Nephron (organoid): Measurements from ENCODE around the gene FUT8.

Source experiments
- H3K27ac Mint-ChIP-seq, 3 experiments: 2 replicates each; pipeline ENCODE4 v1.8.0; 2020; ENCODE audit warnings: mixed read lengths in 3 of 3, mild to moderate bottlenecking in 2 of 3, moderate library complexity in 1 of 3
- H3K27me3 Mint-ChIP-seq: 2 replicates; pipeline ENCODE4 v1.8.0; 2021; ENCODE audit warnings: low read depth, mild to moderate bottlenecking, moderate library complexity, mixed read lengths
- H3K36me3 Mint-ChIP-seq: 2 replicates; pipeline ENCODE4 v1.8.0; 2020; ENCODE audit warnings: low read depth, mixed read lengths
- H3K4me1 Mint-ChIP-seq: 2 replicates; pipeline ENCODE4 v1.8.0; 2020; ENCODE audit warnings: mixed read lengths
- H3K4me3 Mint-ChIP-seq, 3 experiments: 2 replicates each; pipeline ENCODE4 v1.8.0; 2020; ENCODE audit warnings: mild to moderate bottlenecking in 3 of 3, mixed read lengths in 3 of 3, moderate library complexity in 2 of 3
- H3K9me3 Mint-ChIP-seq: 2 replicates; pipeline ENCODE4 v1.8.0; 2020; ENCODE audit warnings: mixed read lengths
- TF ChIP-seq, protein P1 (sequence below), 3 experiments: fragments of 200-600 bp; sonication (generic); IDR thresholded peaks; one replicate each; pipeline ENCODE4 v1.5.0; 2021; ENCODE audit warnings: antibody characterized with exemption in 3 of 3; ENCODE audit not compliant: unreplicated experiment in 3 of 3

Gene FUT8

GRCh38 chr14:65751510-65751909, 339.0 kb downstream of the FUT8 start:
- Mint-ChIP-seq H3K27ac (no peak overlapping the region), H3K9me3 (no peaks in the 10 kb centered on the region), H3K27me3 (no peaks in the 10 kb centered on the region), H3K4me1 (no peaks in the 10 kb centered on the region), H3K4me3 (no peak overlapping the region), H3K36me3 (no peaks in the 10 kb centered on the region)
- TF ChIP-seq, protein P1, sequence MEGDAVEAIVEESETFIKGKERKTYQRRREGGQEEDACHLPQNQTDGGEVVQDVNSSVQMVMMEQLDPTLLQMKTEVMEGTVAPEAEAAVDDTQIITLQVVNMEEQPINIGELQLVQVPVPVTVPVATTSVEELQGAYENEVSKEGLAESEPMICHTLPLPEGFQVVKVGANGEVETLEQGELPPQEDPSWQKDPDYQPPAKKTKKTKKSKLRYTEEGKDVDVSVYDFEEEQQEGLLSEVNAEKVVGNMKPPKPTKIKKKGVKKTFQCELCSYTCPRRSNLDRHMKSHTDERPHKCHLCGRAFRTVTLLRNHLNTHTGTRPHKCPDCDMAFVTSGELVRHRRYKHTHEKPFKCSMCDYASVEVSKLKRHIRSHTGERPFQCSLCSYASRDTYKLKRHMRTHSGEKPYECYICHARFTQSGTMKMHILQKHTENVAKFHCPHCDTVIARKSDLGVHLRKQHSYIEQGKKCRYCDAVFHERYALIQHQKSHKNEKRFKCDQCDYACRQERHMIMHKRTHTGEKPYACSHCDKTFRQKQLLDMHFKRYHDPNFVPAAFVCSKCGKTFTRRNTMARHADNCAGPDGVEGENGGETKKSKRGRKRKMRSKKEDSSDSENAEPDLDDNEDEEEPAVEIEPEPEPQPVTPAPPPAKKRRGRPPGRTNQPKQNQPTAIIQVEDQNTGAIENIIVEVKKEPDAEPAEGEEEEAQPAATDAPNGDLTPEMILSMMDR (IDR thresholded peaks at IDR 0.05; ENCODE audit: unreplicated experiment in 3 of 3), result no peak

DNA sequence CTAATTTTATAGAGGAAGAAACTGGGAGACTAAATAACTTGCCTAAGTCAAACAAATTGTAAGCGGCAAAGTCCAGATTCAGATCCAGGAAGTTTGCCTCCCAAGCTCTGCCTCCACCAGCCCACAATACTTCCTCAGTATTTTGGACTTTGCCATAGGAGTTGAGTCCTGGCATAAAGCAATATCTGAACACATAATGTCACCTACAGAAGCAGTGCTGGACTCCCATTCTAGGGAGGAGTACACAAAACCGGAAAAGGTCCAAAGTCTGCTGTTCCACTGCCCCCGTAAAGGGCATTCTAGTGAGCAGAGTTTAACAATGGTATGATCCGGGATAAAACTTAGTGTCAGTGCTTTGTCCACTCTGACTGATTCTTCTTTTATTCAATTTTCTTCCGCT, 340.5 kb downstream of the FUT8 start:
- no peaks in the 10 kb centered on the region for H3K9me3 Mint-ChIP-seq
- TF ChIP-seq, protein P1 (IDR thresholded peaks at IDR 0.05; ENCODE audit: unreplicated experiment in 3 of 3), result no peak
- no peaks in the 10 kb centered on the region for H3K27me3 Mint-ChIP-seq
- H3K36me3 Mint-ChIP-seq, result no peaks in the 10 kb centered on the region
- no peak overlapping the region for H3K4me3 Mint-ChIP-seq
- no peak overlapping the region for H3K27ac Mint-ChIP-seq
- no peaks in the 10 kb centered on the region for H3K4me1 Mint-ChIP-seq

DNA sequence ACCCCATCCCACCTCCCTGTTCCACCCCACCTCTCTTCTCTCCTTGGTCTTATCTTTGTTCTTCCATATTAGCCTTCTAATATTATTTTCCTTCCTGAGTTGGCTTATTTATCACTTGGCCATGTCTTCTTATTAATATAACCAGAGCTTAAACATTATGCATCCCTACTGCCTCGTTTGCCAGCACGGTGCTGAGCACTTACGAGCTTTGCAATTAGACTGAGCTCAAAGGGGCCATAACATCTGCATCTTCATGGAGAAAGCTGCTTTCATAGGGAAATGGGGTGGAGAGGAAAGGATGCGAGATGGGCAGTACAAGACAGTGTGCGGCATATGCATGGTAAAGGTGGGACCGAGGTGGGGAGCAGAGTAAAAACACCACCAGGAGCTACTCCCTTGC, 342.8 kb downstream of the FUT8 start:
- Mint-ChIP-seq H3K4me3 (no peak overlapping the region), H3K36me3 (no peaks in the 10 kb centered on the region), H3K9me3 (peaks cover 2% of the 10 kb centered on the region), H3K27ac (no peak overlapping the region), H3K27me3 (no peaks in the 10 kb centered on the region), H3K4me1 (no peaks in the 10 kb centered on the region)
- TF ChIP-seq, protein P1 (IDR thresholded peaks at IDR 0.05; ENCODE audit: unreplicated experiment in 3 of 3), result no peak

DNA sequence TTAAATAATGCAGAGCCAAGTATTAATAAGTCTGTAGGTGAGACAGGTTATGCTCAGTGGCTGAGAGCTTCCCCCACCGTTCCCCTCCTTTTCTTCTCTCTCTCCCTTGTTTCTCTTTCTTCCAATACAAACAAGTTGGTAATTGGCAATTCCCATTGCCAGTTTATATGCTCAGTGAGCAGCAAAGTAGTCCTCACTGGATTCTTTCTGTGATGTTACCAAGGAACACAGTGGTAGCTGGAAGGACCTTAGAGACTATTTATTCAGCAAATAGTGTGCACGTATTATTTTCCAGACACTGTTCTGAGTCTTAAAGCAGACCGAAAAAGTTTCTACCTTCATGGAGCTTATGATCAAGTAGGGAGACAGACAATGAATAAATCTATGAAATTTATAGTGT, 344.4 kb downstream of the FUT8 start:
- peaks cover 2% of the 10 kb centered on the region for H3K9me3 Mint-ChIP-seq
- no peak overlapping the region for H3K27ac Mint-ChIP-seq
- no peak overlapping the region for H3K4me3 Mint-ChIP-seq
- TF ChIP-seq, protein P1 (IDR thresholded peaks at IDR 0.05; ENCODE audit: unreplicated experiment in 3 of 3), result no peak
- H3K4me1 Mint-ChIP-seq, result no peaks in the 10 kb centered on the region
- no peaks in the 10 kb centered on the region for H3K36me3 Mint-ChIP-seq
- no peaks in the 10 kb centered on the region for H3K27me3 Mint-ChIP-seq

GRCh38 chr14:65769151-65769550, 356.6 kb downstream of the FUT8 start:
- Mint-ChIP-seq H3K9me3 (peaks cover 5% of the 10 kb centered on the region), H3K36me3 (no peaks in the 10 kb centered on the region), H3K4me3 (no peak overlapping the region), H3K27me3 (no peaks in the 10 kb centered on the region), H3K4me1 (no peaks in the 10 kb centered on the region), H3K27ac (no peak overlapping the region)
- TF ChIP-seq, protein P1 (IDR thresholded peaks at IDR 0.05; ENCODE audit: unreplicated experiment in 3 of 3), result no peak

DNA sequence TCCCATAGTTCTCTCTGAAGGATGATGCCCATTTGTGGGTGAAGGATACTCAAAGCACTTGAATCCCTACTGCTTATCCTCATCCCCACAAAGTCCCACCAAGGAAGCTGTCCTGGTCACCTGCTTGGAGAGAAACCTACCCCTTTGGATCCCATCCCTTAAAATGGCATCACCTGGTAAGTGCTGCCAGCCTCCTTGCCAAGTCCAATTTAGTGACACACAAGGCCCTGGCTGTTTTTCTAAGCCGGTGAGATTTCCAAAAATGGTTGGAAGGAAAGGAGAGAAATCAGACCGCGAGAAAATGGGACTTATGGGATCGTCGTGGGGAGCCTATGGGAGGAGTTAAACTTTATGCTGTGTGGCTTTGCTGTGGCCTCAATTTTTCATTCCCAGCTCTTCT, 358.2 kb downstream of the FUT8 start:
- Mint-ChIP-seq H3K27ac (no peak overlapping the region), H3K27me3 (peaks cover 5% of the 10 kb centered on the region), H3K36me3 (no peaks in the 10 kb centered on the region), H3K9me3 (peaks cover 5% of the 10 kb centered on the region), H3K4me3 (no peak overlapping the region), H3K4me1 (no peaks in the 10 kb centered on the region)
- TF ChIP-seq, protein P1 (IDR thresholded peaks at IDR 0.05; ENCODE audit: unreplicated experiment in 3 of 3), result no peak
